ENCODE data around the gene PAQR9.

GRCh38 chr3:143001369-143002082, 38.1 kb upstream of the PAQR9 start, which contains the start of gene U2SURP:
- TF ChIP-seq CTCF (IDR thresholded peaks at IDR 0.05) (peak in 4 of 7 experiments; percentile 33 to 48 (median 37)), POLR2A (IDR thresholded peaks at IDR 0.05) (peak; percentile 63 to 91 (median 83))
